Prostate gland (tissue), 2 donors: ENCODE data around the gene DOLK.

ENCODE experiments used
- POLR2AphosphoS5 ChIP-seq: sonication (generic); formaldehyde crosslinking; IDR thresholded peaks from one replicate; pipeline ENCODE4 v1.6.1; 2017; ENCODE audit warnings: antibody characterized with exemption
- TF ChIP-seq, protein P1 (sequence below), 4 experiments: fragments of 200-600 bp in 2 of 4; fragments of 450-650 bp in 2 of 4; sonication (generic) in 2 of 4; IDR thresholded peaks; 1 replicate in 3 of 4; 2 replicates in 1 of 4; pipeline ENCODE4 v1.5.1; 2016 to 2019; ENCODE audit warnings: antibody characterized with exemption in 4 of 4, mild to moderate bottlenecking in 2 of 4, moderate library complexity in 2 of 4

DNA sequence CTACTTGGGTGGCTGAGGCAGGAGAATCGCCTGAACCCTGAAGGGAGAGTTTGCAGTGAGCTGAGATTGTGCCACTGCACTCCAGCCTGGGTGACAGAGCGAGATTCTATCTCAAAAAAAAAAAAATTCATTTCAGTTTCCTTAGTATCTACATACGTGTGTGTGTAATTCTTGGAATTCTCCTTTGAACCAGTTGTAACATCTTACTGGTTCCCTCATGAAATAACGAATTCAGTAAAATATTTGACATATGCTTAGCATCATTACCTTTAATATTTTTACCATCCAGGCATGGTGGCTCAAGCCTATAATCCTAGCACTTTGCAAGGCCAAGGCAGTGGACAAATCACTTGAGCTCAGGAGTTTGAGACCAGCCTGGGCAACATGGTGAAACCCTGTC is 17.8 kb downstream of the DOLK start:
- TF ChIP-seq, protein P1, sequence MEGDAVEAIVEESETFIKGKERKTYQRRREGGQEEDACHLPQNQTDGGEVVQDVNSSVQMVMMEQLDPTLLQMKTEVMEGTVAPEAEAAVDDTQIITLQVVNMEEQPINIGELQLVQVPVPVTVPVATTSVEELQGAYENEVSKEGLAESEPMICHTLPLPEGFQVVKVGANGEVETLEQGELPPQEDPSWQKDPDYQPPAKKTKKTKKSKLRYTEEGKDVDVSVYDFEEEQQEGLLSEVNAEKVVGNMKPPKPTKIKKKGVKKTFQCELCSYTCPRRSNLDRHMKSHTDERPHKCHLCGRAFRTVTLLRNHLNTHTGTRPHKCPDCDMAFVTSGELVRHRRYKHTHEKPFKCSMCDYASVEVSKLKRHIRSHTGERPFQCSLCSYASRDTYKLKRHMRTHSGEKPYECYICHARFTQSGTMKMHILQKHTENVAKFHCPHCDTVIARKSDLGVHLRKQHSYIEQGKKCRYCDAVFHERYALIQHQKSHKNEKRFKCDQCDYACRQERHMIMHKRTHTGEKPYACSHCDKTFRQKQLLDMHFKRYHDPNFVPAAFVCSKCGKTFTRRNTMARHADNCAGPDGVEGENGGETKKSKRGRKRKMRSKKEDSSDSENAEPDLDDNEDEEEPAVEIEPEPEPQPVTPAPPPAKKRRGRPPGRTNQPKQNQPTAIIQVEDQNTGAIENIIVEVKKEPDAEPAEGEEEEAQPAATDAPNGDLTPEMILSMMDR (IDR thresholded peaks at IDR 0.05): no peak
- no peak for TF ChIP-seq POLR2AphosphoS5
